ENCODE measurements around the gene PJA2.

The PJA2 gene

GRCh38 chr5:109324931-109325330 is 84.8 kb downstream of the PJA2 start:
- H3K9ac ChIP-seq (ENCODE audit: low read depth, low read length), result no peak overlapping the region
- H3K27me3 ChIP-seq (ENCODE audit: insufficient read depth, low read length), result no peaks in the 10 kb centered on the region
- H3K4me1 ChIP-seq (ENCODE audit: insufficient read depth, low read length), result no peaks in the 10 kb centered on the region
- H3K27ac ChIP-seq (ENCODE audit: low read depth, low read length), result no peak overlapping the region
- H3K36me3 ChIP-seq (ENCODE audit: insufficient read depth, low read length), result no peaks in the 10 kb centered on the region
- H3K4me3 ChIP-seq (ENCODE audit: low read length), result no peak overlapping the region
- WGBS, result 92% methylated on average over 5 of the region's 5 CpGs
- H3K9me3 ChIP-seq (ENCODE audit: insufficient read depth, low read depth, low read length), result no peaks in the 10 kb centered on the region

GRCh38 chr5:109324351-109324750 is 85.4 kb downstream of the PJA2 start:
- WGBS, result 84% methylated on average over 7 of the region's 7 CpGs
- Histone ChIP-seq H3K4me1 (ENCODE audit: insufficient read depth, low read length) (no peaks in the 10 kb centered on the region), H3K27ac (ENCODE audit: low read depth, low read length) (no peak overlapping the region), H3K9ac (ENCODE audit: low read depth, low read length) (no peak overlapping the region), H3K9me3 (ENCODE audit: insufficient read depth, low read depth, low read length) (no peaks in the 10 kb centered on the region), H3K36me3 (ENCODE audit: insufficient read depth, low read length) (no peaks in the 10 kb centered on the region), H3K4me3 (ENCODE audit: low read length) (no peak overlapping the region), H3K27me3 (ENCODE audit: insufficient read depth, low read length) (no peaks in the 10 kb centered on the region)

- WGBS, result 94% methylated on average over 4 of the region's 4 CpGs
- no peak overlapping the region for H3K9ac ChIP-seq (ENCODE audit: low read depth, low read length)
- H3K4me3 ChIP-seq (ENCODE audit: low read length), result no peak overlapping the region
- no peaks in the 10 kb centered on the region for H3K4me1 ChIP-seq (ENCODE audit: insufficient read depth, low read length)
- no peaks in the 10 kb centered on the region for H3K36me3 ChIP-seq (ENCODE audit: insufficient read depth, low read length)
- H3K27me3 ChIP-seq (ENCODE audit: insufficient read depth, low read length), result no peaks in the 10 kb centered on the region
- no peak overlapping the region for H3K27ac ChIP-seq (ENCODE audit: low read depth, low read length)
- H3K9me3 ChIP-seq (ENCODE audit: insufficient read depth, low read depth, low read length), result no peaks in the 10 kb centered on the region
These were observed 87.1 kb downstream of the PJA2 start for GRCh38 chr5:109322694-109323093.

GRCh38 chr5:109319351-109319750 is 90.4 kb downstream of the PJA2 start:
- no peaks in the 10 kb centered on the region for H3K27me3 ChIP-seq (ENCODE audit: insufficient read depth, low read length)
- H3K36me3 ChIP-seq (ENCODE audit: insufficient read depth, low read length), result no peaks in the 10 kb centered on the region
- no peak overlapping the region for H3K27ac ChIP-seq (ENCODE audit: low read depth, low read length)
- no peaks in the 10 kb centered on the region for H3K9me3 ChIP-seq (ENCODE audit: insufficient read depth, low read depth, low read length)
- H3K4me3 ChIP-seq (ENCODE audit: low read length), result no peak overlapping the region
- H3K9ac ChIP-seq (ENCODE audit: low read depth, low read length), result no peak overlapping the region
- WGBS, result 94% methylated on average over 7 of the region's 7 CpGs
- H3K4me1 ChIP-seq (ENCODE audit: insufficient read depth, low read length), result no peaks in the 10 kb centered on the region

GRCh38 chr5:109318455-109319108 is 91.2 kb downstream of the PJA2 start:
- Histone ChIP-seq H3K4me3 (ENCODE audit: low read length) (no peak overlapping the region), H3K27ac (ENCODE audit: low read depth, low read length) (no peak overlapping the region), H3K36me3 (ENCODE audit: insufficient read depth, low read length) (no peaks in the 10 kb centered on the region), H3K4me1 (ENCODE audit: insufficient read depth, low read length) (no peaks in the 10 kb centered on the region), H3K9me3 (ENCODE audit: insufficient read depth, low read depth, low read length) (no peaks in the 10 kb centered on the region), H3K9ac (ENCODE audit: low read depth, low read length) (no peak overlapping the region), H3K27me3 (ENCODE audit: insufficient read depth, low read length) (no peaks in the 10 kb centered on the region)
- 94% methylated on average over 9 of the region's 9 CpGs for WGBS

- Histone ChIP-seq H3K27me3 (ENCODE audit: insufficient read depth, low read length) (no peaks in the 10 kb centered on the region), H3K4me3 (ENCODE audit: low read length) (no peak overlapping the region), H3K27ac (ENCODE audit: low read depth, low read length) (no peak overlapping the region), H3K9me3 (ENCODE audit: insufficient read depth, low read depth, low read length) (no peaks in the 10 kb centered on the region), H3K4me1 (ENCODE audit: insufficient read depth, low read length) (no peaks in the 10 kb centered on the region), H3K36me3 (ENCODE audit: insufficient read depth, low read length) (no peaks in the 10 kb centered on the region), H3K9ac (ENCODE audit: low read depth, low read length) (no peak overlapping the region)
- WGBS, result 93% methylated on average over 4 of the region's 4 CpGs
These were observed 93.1 kb downstream of the PJA2 start for GRCh38 chr5:109316634-109317033.

GRCh38 chr5:109315245-109315644 is 94.5 kb downstream of the PJA2 start:
- Histone ChIP-seq H3K36me3 (ENCODE audit: insufficient read depth, low read length) (no peaks in the 10 kb centered on the region), H3K4me3 (ENCODE audit: low read length) (no peak overlapping the region), H3K9me3 (ENCODE audit: insufficient read depth, low read depth, low read length) (no peaks in the 10 kb centered on the region), H3K4me1 (ENCODE audit: insufficient read depth, low read length) (no peaks in the 10 kb centered on the region), H3K27ac (ENCODE audit: low read depth, low read length) (no peak overlapping the region), H3K27me3 (ENCODE audit: insufficient read depth, low read length) (no peaks in the 10 kb centered on the region), H3K9ac (ENCODE audit: low read depth, low read length) (no peak overlapping the region)
- WGBS, result no CpG with 5 or more reads among the region's 1 CpG

GRCh38 chr5:109313127-109313526 is 96.6 kb downstream of the PJA2 start:
- H3K4me3 ChIP-seq (ENCODE audit: low read length), result no peak overlapping the region
- no peak overlapping the region for H3K27ac ChIP-seq (ENCODE audit: low read depth, low read length)
- H3K27me3 ChIP-seq (ENCODE audit: insufficient read depth, low read length), result no peaks in the 10 kb centered on the region
- WGBS, result 94% methylated on average over 2 of the region's 2 CpGs
- 0 out of 2 replicates have a peak, but pooled peaks cover 4% of the 10 kb centered on the region for H3K4me1 ChIP-seq (ENCODE audit: insufficient read depth, low read length)
- no peak overlapping the region for H3K9ac ChIP-seq (ENCODE audit: low read depth, low read length)
- no peaks in the 10 kb centered on the region for H3K9me3 ChIP-seq (ENCODE audit: insufficient read depth, low read depth, low read length)
- H3K36me3 ChIP-seq (ENCODE audit: insufficient read depth, low read length), result no peaks in the 10 kb centered on the region

- Histone ChIP-seq H3K4me1 (ENCODE audit: insufficient read depth, low read length) (0 out of 2 replicates have a peak, but pooled peaks cover 4% of the 10 kb centered on the region), H3K36me3 (ENCODE audit: insufficient read depth, low read length) (no peaks in the 10 kb centered on the region), H3K27me3 (ENCODE audit: insufficient read depth, low read length) (no peaks in the 10 kb centered on the region), H3K4me3 (ENCODE audit: low read length) (no peak overlapping the region), H3K9ac (ENCODE audit: low read depth, low read length) (no peak overlapping the region), H3K9me3 (ENCODE audit: insufficient read depth, low read depth, low read length) (no peaks in the 10 kb centered on the region), H3K27ac (ENCODE audit: low read depth, low read length) (no peak overlapping the region)
- WGBS, result 75% methylated on average over 2 of the region's 2 CpGs
These were observed 97.1 kb downstream of the PJA2 start for GRCh38 chr5:109312695-109313094.

- H3K4me3 ChIP-seq (ENCODE audit: low read length), result no peak overlapping the region
- H3K27ac ChIP-seq (ENCODE audit: low read depth, low read length), result no peak overlapping the region
- 0 out of 2 replicates have a peak, but pooled peaks cover 4% of the 10 kb centered on the region for H3K4me1 ChIP-seq (ENCODE audit: insufficient read depth, low read length)
- no peaks in the 10 kb centered on the region for H3K36me3 ChIP-seq (ENCODE audit: insufficient read depth, low read length)
- no peaks in the 10 kb centered on the region for H3K9me3 ChIP-seq (ENCODE audit: insufficient read depth, low read depth, low read length)
- no peaks in the 10 kb centered on the region for H3K27me3 ChIP-seq (ENCODE audit: insufficient read depth, low read length)
- H3K9ac ChIP-seq (ENCODE audit: low read depth, low read length), result no peak overlapping the region
- 85% methylated on average over 3 of the region's 3 CpGs for WGBS
These were observed 99.5 kb downstream of the PJA2 start for GRCh38 chr5:109310315-109310714.

GRCh38 chr5:109309326-109310063 is 100.3 kb downstream of the PJA2 start:
- 0 out of 2 replicates have a peak, but pooled peaks cover 4% of the 10 kb centered on the region for H3K4me1 ChIP-seq (ENCODE audit: insufficient read depth, low read length)
- no peaks in the 10 kb centered on the region for H3K27me3 ChIP-seq (ENCODE audit: insufficient read depth, low read length)
- 81% methylated on average over 5 of the region's 5 CpGs for WGBS
- H3K36me3 ChIP-seq (ENCODE audit: insufficient read depth, low read length), result no peaks in the 10 kb centered on the region
- no peaks in the 10 kb centered on the region for H3K9me3 ChIP-seq (ENCODE audit: insufficient read depth, low read depth, low read length)
- H3K4me3 ChIP-seq (ENCODE audit: low read length), result no peak overlapping the region
- H3K9ac ChIP-seq (ENCODE audit: low read depth, low read length), result no peak overlapping the region
- H3K27ac ChIP-seq (ENCODE audit: low read depth, low read length), result no peak overlapping the region

Measured in HUES64 (cell line).